Posterior cingulate gyrus (tissue), 11 donors: ENCODE results near the gene PPFIBP1.
A peak's percentile ranks its signal among the peaks of the same experiment; 100 is the strongest.
"Not testable (repeated sequence)": the region's sequence is repeated elsewhere in the genome, so short reads cannot be mapped to it uniquely, and the experiment has no call there.

Source experiments
- DNase-seq, 10 donors: peaks; one replicate each; pipeline versions ENCODE4 v3.0.0 to v3.0.0-alpha.2; 2020 to 2021; ENCODE audit warnings: mixed read lengths in 3 of 10
- intact Hi-C: fragments of 100-400 bp; cut with DNase I; formaldehyde crosslinking; loops from one replicate; pipeline ENCODE4 v1.15.1; 2023

Gene PPFIBP1

DNA sequence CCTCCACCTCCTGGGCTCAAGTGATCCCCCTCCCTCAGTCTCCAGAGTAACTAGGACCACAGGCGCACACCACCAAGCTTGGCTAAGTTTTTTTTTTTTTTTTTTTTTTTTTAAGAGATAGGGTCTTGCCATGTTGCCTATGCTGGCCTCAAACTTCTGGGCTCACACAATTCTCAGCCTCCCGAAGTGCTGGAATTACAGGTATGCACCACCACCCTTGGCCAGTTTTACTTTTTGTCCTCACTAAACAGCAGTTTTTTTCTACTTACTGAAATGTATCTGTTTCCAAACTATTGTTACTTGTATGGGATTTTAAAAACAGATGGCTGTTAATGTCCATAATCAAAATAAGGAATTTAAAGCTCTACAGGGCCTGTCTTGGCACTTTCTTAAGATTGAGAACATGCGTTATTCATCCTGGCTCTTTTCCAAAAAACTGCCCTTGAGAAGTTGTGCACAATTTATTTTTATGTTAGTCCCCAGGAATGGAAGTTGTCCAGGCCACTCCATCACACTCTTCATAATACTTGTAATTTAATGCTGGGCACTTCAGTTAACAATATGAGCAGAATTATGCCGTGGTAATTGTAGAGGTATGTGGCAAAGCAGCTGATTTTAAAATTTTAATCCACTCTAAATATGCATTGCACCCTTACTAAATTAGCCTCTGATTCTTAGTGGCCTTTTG is 120.3 kb downstream of the PPFIBP1 start:
- no peak for DNase-seq
- intact Hi-C loops: no loop called here

DNA sequence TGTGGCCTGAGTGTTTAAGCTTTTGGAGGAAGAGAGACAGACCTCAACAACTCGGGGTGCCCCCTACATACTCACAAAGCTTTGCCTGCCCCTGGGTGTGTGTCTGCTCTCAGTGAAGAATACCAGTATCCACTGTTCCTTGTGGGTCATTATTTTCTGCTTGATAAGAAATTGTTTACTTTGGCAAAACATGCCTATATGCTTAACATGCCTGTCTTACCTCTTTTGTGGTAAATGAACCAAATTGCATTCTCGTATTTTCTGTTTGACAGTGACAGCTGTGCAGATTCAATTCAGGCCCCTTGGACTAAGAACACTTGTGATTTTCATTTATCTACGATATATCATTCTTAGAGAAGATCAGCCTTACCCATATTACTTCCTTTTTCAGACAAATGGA is 121.7 kb downstream of the PPFIBP1 start:
- no peak for DNase-seq
- intact Hi-C loops: no loop called here

DNA sequence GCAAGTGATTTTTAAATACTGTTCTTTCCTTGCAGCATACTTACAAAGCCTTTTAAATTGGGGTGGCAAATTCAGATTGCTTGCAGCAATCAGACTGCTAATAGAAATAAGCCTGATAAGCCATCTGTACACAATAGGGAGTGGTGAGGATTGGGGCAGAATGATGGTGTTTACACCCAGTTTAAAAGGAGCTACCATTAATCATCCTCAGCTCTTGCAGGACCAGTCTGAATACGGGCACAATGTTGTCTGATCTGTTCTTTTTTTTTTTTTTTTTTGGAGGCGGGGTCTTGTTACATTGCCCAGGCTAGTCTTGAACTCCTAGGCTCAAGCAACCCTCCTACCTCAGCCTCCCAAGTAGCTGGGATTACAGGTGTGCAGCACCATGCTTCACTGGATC is 122.1 kb downstream of the PPFIBP1 start:
- no peak for DNase-seq
- intact Hi-C loops: no loop called here

DNA sequence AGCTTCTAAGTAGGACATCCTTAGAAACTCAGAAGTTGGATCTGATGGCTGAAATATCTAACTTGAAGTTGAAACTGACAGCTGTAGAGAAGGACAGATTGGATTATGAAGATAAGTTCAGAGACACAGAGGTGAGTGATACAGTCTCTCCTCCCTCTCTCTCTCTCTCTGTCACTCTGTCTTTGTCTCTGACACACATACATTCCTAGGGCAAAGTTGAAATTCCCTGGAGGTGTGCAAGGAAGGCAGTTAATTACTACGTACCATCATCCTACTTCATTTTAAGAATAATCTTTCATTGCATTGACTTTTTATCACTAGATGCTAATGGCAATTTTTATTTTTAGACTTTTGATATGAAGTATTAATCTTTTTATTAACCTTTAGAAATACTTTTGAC is 126.0 kb downstream of the PPFIBP1 start:
- no peak for DNase-seq
- intact Hi-C loops: loop anchor here (5.0 kb wide), 1 partner anchor 118 kb away; no protein-coding TSS in a partner anchor

DNA sequence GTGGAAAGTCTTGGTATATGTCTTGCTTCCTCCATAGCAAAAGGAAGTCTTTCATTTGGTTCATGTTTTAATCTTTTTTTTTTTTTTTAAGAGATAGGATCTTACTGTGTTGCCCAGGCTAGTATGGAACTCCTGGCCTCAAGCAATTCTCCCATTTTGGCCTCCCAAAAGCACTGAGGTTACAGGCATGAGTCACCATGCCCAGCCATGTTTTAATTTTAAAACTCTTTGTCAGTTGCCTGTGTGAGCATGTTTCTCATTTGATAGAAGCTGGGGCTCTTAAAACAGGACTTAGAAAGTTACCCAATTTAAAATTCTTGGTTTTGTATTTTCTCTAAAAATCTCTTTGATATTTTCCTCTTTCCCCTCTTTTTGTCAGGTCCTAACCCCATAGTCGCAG is 127.2 kb downstream of the PPFIBP1 start:
- no peak for DNase-seq
- intact Hi-C loops: loop anchor here (5.0 kb wide), 1 partner anchor 119 kb away; no protein-coding TSS in a partner anchor

DNA sequence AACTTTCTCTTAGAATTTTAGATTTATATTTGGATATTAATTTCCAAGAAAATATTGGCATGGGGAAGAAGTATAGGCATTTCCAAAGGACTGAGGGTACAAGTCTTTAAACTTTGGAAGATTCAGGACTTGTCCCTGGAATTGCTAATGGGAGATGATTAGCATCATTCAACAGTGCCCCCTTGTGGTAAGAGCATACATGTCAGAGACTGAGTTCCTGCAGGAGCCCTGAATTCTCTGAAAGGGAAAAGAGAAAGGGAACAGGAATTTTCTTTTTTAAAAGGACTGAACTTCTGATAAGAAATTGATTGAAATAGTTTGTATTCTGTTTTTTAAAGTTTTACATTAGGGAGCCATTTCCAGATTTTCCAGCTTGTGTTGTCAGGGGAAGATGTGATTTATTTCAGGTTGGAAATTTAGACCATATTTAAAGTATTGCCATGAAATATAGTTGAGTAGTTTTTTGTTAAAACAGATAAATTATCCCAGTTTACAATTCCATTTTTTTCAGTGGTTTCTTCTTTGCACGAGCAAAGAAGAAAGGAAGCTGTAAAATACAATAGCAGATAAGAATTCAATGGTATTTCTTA is 128.3 kb downstream of the PPFIBP1 start:
- peak in 3 of 10 donors; percentile 33 to 59 (median 46) for DNase-seq
- intact Hi-C loops: loop anchor here (2.0 to 5.0 kb wide), 2 partner anchors 120 to 217 kb away; no protein-coding TSS in a partner anchor

DNA sequence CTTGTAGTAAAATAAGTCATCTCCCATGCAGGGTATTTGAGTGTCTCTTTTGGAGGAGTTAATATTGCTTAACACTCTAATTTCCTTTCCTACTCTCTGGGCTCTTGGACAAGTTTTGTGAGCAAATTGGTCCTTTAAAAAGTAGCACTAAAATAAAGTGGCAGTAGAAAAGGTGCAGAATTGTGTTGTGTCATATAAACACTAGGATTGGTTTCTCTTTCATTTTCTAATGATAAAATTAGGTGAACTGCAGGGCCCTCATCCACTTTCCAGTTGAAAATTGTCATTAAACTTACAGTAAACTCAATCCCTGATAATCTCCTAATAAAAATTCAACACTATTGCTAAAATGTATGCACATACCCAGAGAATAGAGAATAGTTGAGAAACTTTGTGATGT is 129.7 kb downstream of the PPFIBP1 start:
- no peak for DNase-seq
- intact Hi-C loops: loop anchor here (2.0 to 5.0 kb wide), 2 partner anchors 121 to 219 kb away; no protein-coding TSS in a partner anchor

DNA sequence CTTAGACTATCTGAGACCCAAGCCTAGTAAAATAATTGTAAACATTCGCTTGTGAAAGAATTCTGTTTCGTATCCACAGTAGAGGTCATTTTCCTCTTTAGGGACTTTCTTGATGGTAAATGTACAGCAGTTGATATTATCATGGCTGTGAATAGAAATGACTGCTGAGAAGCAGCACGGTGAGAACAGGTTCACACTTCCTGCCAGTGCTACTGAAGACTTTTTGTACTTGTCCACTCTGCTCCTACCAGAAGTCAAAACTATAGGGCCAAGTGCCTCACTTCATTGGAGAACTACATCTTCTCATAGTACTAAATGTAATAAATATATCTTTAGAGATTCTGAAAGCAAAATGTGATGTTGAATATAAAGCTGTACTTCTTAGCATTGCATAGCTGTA is 131.5 kb downstream of the PPFIBP1 start:
- intact Hi-C loops, DNase-seq: not testable (repeated sequence)

DNA sequence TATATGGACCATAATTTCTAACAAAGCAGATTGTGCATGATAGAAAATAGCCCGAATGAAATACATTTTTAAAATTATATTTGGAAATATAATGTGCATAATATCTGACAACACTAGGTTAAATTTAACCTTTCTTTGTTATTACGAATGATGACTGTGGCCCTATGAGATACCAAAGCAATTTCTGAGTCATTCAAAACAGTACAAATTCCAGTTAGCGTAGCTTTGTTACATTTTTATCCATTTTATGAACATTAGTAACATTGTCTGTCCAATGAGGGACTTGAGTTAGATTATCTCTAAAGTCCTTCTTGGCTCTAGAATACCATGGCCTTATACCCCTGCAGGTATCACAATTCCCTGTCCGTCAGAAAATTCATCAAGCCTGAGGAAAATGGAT is 133.3 kb downstream of the PPFIBP1 start:
- DNase-seq: no peak
- intact Hi-C loops: no loop called here

DNA sequence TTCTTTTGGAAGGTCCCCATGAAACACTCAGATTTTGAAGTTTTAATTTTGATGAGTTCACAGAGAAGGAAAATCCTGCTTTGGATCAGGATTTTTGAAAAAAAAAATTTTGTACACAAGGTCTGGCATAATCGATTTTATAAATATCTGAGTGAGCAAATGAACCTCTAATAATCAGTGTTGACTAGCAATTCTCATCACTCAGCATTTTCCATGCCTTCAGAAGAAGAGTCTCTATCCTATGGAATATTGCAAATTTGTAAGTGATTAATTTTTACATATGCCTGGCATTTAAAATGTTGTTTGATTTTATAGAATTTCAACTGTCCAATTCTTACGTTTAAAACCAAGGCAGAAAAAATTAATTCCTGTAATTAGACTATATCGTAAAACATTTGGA is 141.7 kb downstream of the PPFIBP1 start:
- DNase-seq: no peak
- intact Hi-C loops: no loop called here

DNA sequence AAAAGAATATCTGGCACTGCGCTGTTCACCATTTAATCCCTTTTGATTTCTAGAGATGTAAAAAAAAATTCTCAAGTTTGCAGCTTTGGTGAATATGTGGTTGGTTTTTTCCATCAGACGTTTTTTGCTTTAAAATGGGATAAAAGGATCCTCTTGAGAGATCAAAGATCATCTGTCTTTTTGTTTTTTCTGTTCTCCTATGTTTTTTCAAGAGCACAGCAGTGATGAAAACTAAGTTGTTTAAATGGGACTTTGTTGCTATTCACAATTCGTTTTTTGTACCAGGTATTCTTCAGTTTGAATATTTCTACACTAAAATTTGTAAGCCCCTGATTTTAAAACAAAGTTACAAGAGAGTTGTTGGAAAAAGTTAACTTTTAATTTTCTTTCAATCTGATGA is 142.5 kb downstream of the PPFIBP1 start:
- intact Hi-C loops: no loop called here
- DNase-seq: no peak

DNA sequence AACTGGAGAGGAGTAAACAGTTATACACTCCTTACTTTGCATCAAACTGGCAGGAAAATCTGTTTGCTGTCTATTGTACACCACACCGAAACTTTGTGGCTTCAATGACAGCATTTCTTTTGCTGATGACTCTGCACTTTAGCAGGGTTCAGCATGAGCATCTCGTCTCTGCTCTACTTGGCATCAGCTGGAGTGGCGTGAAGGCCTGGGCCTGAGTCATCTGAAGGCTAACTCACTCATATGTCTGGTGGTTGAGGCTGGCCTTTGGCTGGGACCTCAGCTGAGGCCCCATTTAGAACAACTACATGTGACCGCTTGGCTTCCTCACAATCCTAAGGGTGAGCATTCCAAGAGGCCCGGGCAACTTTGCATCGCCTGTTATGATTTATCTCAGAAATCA is 143.5 kb downstream of the PPFIBP1 start:
- no peak for DNase-seq
- intact Hi-C loops: no loop called here

DNA sequence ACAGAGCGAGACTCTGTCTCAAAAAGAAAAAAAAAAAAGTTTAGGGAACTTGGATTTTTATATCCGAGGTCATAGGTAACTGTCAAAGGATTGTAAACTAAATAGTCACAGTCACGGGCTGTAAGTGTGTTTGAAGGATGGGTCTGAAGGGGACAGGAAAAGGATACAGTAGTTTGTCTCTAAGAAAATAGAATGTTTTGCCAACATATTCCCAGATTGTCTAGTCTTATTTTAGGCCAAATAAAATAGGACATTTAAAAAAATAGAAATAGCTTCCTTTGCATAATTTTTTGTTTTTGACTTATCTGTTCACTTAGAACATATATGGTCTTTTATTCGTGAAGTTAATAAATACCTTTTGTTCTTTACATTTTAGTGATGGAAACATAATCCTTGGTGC is 148.0 kb downstream of the PPFIBP1 start:
- no peak for DNase-seq

DNA sequence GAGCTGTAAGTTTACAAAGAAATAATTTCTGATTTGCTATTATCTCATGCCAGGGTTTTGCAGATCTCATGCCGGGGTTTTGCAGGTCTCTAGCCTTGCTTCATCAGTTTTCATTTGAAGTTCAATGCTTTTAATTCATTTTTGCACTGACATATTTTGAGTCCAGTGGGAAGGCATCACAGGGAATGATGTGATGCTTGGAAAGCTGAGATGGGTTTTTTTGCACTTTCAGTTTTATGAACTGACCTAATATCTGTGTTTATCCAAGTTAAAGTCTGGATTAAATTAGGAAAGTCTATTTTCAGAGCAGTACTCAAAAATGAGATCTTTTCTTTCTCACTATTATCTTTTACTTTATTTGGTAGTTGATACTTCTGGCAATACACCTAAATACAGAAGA is 148.6 kb downstream of the PPFIBP1 start:
- no peak for DNase-seq
- intact Hi-C loops: no loop called here

More for the DNA sequence above, 148.0 kb downstream of the PPFIBP1 start:
- intact Hi-C loops: no loop called here

DNA sequence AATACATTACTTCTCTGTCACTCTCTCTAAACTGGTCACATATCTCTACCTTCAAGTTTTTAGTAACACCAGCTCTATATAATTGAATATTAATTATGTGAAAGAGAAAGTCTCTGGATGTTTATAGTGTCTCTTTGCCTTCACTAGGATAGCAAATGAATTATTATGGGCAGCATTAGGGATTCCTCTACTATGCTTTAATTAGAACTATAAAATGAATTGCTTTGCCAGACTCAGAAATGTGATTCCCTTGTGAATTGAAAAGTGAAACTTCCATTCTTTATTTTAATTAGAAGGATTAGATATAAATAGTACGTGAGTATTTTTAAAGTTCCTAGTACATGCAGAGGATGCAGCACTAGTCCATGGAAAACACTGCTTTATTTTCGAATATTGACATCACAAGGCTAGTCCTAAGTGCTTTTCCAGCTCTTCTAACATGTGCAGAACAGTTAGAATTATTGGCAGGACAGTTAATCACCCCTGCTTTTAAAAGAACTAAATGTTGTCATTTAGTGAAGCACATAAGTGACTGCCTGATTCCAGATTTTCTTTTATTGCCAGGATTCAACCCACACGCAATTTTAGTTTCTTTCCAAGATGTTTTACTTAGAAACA is 149.2 kb downstream of the PPFIBP1 start:
- no peak for DNase-seq
- intact Hi-C loops: no loop called here

DNA sequence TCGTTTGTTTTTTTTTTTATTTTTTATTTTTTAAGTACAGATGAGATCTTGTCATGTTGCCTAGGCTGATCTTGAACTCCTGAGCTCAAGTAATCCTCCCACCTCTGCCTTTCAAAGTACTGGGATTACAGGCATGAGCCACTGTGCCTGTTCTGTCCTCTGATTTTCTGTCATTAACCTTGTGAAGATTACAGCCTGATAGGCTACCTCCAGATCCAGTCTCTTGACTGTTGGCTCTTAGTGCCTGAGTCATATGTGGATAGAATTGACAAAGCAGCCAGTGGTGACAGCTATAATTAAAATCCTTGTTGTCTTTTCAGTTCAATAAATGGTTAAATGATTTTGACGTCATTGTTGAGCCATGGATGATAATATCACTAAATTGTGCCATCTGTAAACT is 151.0 kb downstream of the PPFIBP1 start:
- DNase-seq: no peak

DNA sequence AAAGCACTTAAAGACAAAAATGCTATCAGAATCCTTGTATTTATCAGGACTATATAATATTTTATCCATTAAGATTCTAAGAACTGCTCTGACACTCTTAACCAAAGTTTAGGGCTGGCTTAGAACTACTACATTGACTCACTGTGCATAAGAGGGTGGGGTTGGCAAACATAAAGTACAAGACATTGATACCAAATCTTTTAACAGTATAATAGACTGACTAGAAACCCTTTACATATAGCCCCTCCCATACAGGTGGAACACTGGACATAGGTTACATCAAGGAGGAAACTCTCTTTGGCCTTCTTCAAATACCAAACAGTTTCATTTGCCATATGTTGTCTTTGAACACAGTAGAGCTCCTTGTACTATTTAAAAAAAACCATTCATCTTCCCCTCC is 156.6 kb downstream of the PPFIBP1 start:
- no peak for DNase-seq
- intact Hi-C loops: no loop called here

More for the DNA sequence above, 151.0 kb downstream of the PPFIBP1 start:
- intact Hi-C loops: no loop called here

DNA sequence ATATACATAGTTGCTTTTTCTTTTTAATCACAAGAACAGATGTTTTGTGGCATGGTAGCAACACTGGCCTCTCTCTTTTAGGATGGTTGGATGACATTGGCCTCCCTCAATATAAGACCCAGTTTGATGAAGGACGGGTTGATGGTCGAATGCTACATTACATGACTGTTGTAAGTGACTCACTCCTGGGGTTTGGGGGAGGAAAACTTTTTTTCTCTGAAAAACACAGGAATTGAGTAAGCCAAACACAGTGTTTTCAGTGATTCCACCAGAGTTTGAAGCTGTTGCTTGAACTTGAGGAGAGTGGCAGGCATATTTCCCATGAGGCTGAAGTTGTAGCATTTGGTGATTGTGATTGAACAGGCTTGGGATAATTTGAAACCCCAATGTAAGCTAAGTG is 158.5 kb downstream of the PPFIBP1 start:
- DNase-seq: no peak
- intact Hi-C loops: no loop called here

DNA sequence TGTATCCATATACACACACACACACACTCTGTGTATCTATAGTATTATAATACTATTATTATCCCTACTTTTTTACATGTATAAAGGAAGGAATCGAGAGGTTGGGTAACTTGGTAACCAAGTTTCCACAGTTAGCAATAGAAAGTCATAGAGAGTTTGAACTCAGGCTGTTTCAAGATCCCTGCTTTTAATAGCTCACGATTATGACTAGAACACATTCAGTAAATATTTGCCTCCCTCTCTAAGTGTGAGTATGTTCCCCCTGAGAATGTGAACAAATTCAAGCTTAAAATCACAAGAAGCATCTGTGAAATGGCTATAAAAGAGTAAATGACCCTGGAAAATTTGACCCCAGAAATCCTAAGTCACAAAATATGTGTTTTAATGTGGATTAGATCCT is 161.3 kb downstream of the PPFIBP1 start:
- intact Hi-C loops: no loop called here
- DNase-seq: no peak

DNA sequence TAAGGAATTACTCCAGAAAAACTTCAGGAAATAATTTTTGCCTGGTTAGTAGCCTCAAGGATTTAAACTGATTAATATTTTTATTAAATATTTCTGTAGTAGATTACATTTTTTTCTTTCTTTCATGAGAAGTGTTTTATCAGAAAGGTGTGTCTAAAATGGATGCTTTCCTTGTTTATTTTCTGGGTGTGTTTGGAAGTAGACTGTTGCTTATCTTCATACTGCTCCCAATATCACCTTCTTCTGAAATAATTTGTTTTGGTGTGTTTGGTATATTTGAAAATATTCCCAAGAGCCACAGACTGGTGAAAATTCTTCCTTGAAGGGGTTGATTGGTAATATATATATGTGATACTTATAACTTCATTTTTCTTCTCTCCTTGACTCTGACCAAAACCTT is 162.1 kb downstream of the PPFIBP1 start:
- intact Hi-C loops: no loop called here

DNA sequence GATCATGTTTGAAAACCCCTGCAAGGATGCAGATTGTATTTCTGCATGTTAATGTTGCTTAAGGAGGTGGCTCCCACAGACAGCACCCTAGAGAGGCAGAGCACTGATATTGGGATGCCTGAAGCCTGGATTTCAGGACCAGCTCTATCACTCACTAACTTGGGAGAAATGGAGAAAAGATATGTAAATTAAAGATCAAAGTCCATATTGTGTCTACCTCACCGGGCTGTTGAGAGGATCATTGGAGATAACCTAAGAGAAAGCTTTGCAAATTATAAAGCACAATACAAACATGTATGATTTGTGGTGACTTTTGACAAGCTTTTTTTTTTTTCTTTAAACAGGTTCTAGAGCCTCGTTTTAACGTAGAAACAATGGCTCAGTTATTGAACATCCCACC is 164.7 kb downstream of the PPFIBP1 start:
- intact Hi-C loops: no loop called here
- DNase-seq: no peak

More for the DNA sequence above, 162.1 kb downstream of the PPFIBP1 start:
- no peak for DNase-seq
